Renal cortical epithelial cell (primary cell): Measurements from ENCODE around the gene RASGRP4. TPM values are rescaled to one million over a fixed set of nuclear protein-coding genes. Genes with fewer than 3 reads are reported as not detected.
A peak's percentile ranks its signal among the peaks of the same experiment; 100 is the strongest.

ENCODE experiments used
- DNase-seq: peaks from one replicate; pipeline ENCODE4 v3.0.0-alpha.2; 2011; ENCODE audit warnings: low read depth
- total RNA-seq: library from RNA; depleted of rRNA; stranded (reverse); fragments of >200 nt; gene quantifications from 2 replicates; pipeline ENCODE4 v1.2.3, GENCODE V29; 2014

The RASGRP4 gene
- total RNA-seq, 1 donor from 2014 or later: not detected

DNA sequence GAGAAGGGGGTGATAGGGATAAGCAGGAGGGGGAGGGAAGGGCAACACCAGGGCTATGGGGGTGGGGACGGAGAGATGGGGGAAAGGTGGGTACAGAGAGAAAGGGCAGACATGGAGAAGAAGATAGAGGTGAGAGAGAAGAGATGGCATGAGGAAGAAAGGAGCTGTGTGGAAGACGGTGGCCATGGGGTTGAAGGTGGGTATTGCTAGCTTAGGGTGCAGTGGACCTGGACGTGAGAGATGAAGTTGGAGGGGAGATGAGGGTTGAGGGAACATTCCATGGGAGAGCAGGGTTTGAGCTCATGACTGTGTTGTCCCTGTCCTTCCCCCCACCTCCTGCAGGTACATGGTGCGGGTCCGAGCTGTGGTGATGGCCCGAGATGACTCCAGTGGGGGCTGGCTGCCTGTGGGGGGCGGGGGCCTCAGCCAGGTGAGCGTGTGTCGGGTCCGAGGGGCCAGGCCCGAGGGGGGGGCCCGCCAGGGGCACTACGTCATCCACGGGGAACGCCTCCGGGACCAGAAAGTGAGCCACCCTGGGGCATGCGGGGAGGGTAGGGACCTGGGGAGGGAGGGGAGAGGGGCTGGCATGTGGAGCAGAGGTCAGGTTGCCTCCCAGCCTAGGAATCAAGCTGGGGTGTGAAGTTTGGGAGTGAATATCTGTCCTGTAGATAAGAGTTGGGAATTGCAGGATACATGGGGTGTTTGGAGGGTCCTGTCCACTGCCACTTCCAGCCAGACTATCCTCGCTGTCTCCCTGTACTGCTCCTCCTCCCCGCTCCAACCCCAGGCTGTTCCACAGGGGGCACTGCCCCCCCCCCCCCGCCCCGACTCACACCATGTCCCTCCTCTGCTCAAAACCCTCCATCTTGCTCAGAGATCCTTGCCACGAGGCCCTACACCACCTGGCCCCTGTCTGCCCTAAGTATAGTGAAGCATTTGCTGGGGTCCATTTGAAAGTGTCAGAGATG lies 35.8 kb downstream of the RASGRP4 start:
- no peak for DNase-seq

DNA sequence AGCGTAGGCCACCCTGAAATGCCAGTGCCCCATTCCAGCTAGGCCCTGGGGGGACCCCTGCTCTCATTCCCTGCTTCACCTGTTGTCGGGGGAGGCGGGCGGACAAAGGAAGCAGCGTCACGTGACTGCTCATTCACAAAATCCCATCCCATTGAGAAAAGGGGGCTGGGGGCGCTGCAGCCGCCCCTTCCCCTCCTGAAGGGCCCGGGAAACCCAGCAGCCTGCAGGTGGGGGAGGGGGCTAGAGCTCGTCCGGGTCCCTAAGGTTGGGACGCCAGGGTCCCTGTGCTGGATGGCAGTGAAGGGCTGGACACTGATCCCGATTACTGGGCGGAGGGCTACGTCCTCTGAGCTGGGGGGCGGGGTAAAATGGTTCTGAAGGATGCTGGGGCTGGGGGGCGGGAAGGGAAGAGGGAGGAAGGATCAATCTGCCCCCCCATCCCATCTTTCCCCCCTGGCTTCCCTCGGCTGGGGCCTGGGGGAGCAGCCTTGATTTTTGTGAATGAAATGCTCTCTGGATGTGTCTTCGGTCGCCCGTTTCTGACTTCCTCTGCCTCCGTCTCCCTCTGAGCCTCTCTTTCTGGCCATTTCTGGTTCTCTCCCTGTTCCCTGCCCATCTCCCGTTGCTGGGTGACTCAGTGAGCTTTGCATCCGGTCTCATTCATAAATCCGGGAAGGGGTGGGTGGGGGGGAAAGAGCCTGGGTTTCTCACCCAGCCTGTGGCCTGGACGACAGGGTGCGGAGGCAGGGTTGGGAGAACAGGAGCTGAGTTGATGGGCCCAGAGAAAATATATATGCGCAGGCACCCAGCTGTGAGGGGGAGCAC lies 36.7 kb downstream of the RASGRP4 start:
- peak; percentile 75 for DNase-seq

DNA sequence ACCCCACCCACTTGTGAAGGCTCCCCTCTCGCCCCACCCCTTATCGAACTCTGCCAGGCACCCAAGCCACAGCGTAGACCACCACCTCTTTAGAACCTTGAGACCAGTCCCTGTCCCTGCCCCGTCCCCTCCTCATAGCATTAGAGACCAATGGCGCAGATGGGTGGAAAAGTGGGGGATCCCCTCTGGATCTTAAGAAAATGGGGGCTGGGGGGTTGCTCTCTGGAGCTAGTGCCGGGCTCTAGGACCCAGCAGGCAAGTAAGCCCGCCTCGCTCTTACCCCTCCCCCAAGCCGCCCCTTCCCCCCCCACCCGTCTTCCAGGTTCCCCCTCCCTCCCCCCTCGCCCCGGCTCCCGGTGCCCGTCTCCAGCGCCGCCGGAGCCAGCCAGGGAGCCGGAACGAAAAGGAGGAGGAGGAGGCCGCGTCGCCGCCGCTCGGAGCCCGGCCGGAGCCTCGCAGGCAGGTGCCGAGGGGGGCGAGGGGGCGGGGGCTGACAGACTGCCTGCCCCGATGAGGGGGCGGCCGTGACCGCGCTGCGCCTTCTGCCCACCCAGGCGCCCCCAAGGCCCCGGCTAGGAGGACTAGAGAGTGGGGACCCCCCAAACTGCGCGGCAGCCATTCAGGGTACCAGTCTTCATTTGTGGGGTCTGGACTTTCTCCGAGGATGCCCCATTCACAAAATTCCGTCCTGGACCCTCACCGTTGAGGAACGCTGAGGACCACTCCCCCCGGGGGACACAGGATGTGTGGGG lies 37.5 kb downstream of the RASGRP4 start, which contains the start of gene SPRED3:
TSS of gene SPRED3 (plus strand) at position 349 of the 752 bp plus-strand sequence. CDS start 1,606 bp downstream, outside the sequence.
- DNase-seq: no peak

DNA sequence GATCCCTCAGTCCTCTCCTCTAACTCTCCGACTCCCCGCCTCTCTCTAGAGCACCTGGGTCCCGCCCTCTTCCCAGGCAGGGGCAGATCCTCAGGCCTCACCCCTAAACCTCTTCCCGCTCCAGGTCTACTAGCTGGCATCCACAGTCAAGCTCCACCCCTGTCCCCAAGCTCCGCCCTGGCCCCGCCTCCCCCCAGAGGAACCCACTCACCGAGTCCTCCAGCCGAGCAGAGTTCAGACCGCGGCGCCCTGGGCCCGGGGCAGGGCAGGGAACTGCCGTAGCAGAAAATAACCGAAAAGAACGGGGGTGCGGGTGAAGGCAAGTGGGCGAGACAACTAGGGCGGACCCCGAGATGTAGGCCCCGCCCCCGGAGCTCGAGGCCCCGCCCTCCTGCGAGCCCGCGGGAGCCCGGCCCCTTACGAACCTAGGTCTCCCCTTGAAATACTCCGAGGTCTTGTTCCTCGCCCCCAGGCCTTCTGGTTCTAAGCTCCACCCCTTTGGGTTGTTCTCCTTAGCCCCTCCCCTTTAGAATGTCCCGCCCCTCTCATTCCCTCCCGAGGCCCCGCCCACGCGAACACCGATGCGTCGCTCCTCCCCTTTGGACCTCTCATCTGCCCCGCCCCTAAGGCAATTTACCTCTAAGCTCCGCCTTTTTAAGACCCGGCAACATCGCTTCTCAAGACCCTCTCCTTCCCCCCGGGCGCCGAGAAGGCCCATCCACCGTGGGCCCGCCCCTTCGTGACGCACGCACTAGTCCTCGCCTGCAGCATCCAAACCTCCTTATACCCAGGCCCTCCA lies 38.3 kb downstream of the RASGRP4 start, which contains the start of gene GGN:
TSS of gene GGN (minus strand) at position 485 of the 799 bp plus-strand sequence. CDS start 773 bp downstream, outside the sequence.
- DNase-seq: peak; percentile 92

DNA sequence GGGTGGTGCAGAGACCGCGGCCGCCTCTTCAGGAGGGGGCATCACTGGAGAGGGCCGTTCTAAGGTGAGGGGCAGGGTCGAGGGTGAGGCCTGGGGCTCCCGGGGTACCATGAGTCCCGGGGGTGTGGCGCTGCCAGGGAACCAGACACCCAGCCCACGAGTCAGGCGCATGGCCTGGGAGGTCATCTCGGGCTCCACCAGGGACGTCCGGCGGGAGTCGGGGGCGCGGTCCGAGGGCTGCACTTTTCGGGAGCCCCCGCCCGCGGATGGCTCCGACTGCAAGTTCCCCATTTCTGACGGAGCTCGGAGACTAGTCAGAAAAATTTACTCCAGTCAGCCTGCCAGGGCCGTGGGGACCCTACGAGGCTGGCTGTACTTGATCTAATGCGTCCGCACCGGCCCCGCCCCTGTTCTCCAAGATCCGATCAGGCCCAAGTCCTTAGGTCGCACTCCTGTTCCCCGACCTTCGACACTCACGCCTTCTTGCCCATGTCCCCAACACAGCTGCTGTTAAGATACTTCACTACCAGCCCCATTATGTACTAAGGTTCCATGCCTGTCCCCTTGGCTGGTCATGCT lies 39.0 kb downstream of the RASGRP4 start:
- no peak for DNase-seq

DNA sequence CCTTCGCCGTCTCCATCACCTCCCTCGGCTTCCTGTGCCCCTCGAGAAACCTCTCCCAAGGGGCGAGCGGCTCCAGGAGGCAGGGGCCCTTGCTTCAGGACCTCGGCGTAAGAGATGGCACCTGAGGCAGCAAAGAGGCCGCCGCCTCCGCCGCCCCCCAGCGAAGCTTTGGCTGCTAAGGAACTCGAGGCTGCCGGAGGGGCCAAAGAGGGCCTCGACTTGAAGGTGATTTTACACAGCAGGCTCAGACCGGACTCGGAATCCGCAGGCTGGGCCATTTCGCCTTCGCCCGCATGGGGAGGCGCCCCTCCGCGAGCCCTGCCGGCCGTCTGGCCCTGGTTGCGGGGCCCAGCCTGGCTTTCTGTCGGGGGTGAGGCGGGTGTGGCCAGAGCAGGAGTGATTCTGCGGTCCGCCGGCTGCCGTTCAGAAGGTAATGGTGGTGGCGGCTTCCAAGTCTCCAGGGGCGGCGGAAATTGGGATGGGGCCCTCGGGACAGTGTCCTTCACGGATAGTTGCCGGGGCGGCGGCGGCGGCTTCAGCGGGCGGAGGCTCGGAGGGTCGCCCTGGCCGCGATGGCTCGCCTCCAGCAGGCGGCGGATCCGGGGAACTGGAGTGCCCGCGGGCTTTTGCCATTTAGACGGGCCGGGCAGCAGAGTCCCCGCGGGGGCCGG lies 39.6 kb downstream of the RASGRP4 start:
- no peak for DNase-seq

DNA sequence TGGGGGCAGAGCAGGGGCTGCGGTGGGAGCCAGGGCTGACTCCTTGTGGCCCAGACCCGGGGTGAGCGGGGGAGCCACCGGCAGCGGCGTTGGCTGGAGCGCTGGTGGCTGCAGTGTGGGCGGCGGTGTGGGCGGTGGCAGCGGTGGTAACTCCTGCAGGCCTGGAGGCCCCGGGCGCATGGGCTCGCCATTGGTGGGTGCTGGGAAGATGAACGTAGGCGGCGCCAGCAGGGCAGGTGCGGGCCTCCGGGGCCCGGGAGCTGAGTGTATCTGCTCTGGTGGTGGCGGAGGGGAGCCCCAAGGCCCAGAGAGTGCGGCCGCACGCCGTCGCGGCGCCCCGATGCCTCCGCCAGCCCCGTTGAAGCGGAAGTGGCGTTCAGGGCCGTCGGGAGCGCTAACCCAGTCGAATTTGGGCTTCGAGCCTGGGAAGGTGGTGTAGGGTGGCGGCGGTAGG lies 40.2 kb downstream of the RASGRP4 start:
- DNase-seq: no peak

DNA sequence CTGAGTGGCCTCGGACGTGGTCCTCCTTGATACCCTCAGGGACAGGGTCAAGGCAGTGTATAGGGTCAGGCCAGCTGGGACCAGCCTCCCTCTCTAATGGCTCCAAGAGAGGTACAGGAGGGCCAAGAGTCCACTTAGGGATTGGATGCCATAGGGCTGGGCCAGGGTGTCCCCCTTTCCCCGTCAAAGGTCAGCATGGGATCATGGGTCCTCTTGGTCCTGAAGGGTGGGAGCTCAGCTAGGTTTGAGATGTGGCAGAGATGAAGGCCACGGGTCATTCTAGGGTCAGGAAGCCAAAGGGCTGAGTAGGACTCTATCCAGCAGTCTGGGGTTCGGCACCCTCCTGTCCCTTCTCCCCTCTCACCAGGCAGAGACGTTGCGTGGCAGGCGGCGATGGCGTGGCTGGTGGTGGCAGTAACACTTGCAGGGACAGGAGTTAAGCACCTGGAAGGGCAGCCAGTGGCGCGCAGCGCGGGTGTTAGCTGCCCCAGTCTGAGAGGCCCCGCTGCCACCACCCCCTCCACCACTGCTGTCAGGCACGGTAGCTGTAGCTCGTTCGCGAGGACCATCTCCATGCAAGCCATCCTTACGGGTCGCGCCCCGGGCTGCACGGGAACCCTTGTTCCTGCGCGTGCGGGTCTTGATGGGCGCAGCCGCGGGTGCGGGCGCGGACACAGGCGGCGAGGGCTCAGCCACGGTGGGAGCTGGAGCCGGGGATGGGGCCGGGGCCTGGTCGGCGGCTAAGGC lies 40.8 kb downstream of the RASGRP4 start:
- no peak for DNase-seq

DNA sequence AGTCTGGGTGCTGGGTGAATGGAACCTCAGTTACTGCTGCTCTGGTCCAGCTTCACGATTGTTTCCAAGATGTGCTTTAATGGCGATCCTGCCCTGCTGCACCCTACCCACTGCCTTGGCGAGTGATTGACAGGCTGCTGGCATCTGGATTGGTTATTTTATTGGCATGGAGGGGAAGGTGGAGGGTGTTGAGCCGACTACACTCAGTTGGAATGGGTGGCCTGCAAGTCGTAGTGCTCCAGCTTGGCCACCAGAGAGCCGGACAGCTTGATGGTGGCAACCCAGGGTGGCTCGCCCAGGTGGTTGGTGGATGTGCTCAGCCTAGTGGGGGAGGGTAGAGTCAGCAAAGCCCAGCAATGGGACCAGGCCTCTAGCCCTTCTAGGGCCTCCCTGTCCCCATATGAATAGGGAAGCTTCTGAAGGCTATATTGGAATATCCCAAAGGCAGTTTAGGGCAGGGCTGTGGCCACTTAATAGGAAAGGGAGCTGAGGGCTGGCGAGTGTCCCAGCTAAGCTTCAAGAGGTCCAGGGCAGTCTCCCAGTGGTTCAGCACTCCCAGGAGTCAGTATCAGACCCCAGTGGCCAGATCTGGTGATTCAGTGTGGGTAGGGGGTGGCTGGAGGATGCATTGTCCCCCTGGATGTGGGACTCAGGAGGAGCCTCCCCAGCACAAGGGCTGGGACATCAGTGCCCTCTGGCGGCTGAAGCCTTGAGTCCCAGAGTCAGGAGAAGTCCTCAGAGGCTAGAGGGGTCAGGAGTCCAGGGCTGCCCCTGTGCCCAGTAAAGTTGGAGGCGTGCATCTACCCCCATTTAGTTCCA lies 41.6 kb downstream of the RASGRP4 start:
- DNase-seq: no peak

DNA sequence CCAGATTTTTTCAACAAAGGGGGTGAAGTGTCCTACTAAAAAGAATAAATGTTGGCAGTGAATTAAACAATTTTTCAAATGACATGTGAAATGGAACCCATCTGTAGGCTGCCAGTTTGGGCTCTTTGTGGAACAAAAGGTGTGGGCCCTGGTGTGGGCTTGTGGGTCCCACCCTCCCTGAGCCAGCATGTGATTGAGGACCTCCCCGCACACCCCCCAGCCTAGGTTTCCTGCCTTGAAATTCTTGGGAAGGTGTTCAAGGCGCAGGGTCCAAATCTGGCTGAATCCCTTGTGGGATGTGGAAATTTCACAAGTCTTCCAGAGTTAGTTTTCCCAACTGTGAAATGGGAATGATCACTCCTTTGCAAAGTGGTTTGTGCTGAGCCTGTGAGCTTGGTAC lies 42.3 kb downstream of the RASGRP4 start:
- DNase-seq: no peak

DNA sequence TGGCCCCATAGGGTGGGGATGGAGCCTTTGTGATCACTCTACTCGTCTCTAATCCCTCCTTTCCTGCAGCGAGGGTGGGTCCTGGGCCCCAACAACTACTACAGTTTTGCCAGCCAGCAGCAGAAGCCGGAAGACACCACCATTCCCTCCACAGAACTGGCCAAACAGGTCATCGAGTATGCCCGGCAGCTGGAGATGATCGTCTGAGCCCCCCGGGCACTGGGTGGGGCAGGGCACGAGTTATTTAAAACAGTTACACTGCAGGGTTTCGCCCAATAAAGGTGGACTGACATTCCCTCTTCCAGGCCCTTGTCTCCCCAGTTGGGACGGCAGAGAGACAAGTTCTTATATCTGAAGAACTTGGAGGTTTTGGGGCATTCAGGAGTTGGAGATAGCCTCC lies 42.8 kb downstream of the RASGRP4 start:
- DNase-seq: no peak

DNA sequence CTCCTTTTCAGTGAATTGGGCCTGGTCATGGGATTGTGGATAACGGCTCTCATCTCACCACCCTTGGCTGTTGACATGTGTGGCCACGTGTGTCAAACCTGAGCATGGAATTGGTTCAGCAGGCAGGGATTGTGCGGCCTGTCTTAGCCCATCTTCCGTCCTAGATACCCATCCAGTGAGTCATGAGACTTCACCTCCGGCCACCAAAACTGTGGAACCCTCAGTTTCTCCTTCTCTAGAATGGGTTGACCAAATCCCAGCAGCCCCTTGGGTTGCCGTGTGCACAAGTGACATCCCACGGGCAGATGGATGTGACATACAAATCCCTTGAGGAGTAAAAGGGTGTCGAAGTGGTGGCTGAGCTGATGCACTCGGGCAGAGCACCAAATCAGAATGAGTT lies 44.9 kb downstream of the RASGRP4 start:
- DNase-seq: no peak

DNA sequence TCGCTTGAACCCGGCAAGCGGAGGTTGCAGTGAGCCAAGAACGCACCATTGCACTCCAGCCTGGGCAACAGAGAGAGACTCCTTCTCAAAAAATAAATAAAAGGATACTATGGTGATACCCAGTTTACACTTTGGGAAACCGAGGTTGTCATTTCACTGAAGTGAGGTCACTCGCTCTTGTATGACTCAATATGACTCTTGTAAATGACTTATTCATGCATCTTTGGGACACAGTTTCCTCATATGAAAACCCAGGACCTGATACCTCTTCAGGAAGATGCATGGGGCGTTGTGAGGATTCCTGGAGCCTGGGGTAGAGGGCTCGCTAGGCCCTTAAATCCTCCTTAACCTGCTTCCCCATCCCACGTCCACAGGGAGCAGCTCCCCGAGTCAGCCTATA lies 47.2 kb downstream of the RASGRP4 start:
- DNase-seq: no peak

DNA sequence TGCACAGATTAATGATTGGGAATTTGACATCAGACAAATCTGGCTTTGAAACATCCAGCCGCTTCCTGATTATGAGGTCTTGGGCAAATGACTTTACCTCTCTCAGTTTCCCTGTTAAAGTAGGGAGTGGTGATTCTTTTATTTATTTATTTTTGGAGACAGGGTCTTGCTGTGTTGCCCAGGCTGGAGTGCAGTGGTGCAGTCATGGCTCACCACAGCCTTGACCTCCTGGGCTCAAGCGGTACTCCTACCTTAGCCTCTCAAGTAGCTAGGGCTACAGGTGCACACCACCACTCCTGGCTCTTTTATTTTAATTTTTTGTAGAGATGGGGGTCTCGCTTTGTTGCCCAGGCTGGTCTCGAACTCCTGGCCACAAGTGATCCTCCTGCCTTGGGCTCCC lies 49.0 kb downstream of the RASGRP4 start:
- no peak for DNase-seq

DNA sequence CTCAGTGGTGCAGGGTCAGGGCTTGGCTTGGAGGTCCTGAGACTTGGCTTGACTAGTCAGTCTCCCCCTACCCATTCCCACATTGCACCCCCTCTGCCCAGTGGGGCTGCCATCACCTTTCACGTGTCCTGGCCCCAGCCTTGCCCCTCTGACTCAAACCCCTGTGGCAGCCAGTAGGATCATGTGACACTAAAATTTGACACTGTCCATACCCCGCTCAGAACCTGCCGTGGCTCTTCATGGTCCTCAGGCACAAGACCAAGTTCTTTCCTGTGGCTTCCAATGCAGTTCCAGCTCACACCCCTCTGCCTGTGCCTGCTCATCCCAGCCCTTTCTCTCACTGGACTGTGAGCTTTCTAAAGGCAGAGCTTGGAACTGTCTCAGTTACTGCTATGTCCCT lies 49.4 kb downstream of the RASGRP4 start:
- no peak for DNase-seq

DNA sequence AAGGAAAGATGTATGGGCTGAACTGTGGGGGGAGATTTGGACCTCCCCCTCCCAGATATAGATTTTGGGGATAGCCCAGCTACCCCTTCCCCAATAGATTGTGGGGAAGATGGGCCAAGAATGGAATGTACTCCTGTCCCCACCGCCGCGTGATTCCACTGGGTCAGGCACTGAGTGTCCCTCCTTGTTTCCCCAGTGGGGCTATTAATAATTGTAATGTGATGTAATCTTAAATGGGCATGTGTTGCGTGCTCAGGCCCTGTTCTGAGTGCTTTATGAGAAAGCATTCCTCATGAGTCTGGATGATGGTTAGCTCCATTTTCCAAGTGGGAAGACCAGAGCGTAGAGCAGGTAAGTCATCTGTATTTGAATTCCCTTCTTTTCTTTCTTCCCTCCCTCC lies 50.3 kb downstream of the RASGRP4 start:
- DNase-seq: peak; percentile 38

DNA sequence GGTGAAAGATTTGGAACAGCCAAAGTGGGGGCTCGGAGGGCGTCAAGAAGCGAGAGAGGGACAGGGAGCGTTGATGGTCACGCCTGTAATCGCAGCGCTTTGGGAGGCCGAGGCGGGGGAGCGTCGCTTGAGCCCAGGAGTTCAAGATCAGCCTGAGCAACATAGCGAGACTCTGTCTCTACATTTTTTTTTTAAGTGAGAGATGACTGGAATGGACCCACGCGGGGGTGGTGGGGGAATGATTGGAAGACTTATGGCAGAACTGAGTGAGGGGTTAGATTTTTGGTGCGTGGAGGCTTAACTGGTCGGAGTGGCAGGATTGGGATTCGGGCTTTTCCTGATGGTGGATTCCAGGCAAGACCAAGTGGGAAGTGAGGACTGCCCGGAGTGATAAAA lies 50.9 kb downstream of the RASGRP4 start:
- no peak for DNase-seq
